Glutamatergic neuron (in vitro differentiated cells): ENCODE results near the gene CARF. TPM values are rescaled to one million over a fixed set of nuclear protein-coding genes. Genes with fewer than 3 reads are reported as not detected.

ENCODE experiments used
- DNase-seq: peaks from one replicate; pipeline ENCODE4 v3.0.0; 2022
- H3K27ac Mint-ChIP-seq: one replicate; pipeline ENCODE4 v1.8.0; 2020; ENCODE audit warnings: mild to moderate bottlenecking, mixed read lengths, inconsistent platforms; ENCODE audit not compliant: unreplicated experiment
- H3K27me3 Mint-ChIP-seq: one replicate; pipeline ENCODE4 v1.8.0; 2020; ENCODE audit warnings: mild to moderate bottlenecking, moderate library complexity, mixed read lengths, inconsistent platforms; ENCODE audit not compliant: unreplicated experiment
- H3K36me3 Mint-ChIP-seq: one replicate; pipeline ENCODE4 v1.8.0; 2020; ENCODE audit warnings: mild to moderate bottlenecking, mixed read lengths, inconsistent platforms; ENCODE audit not compliant: unreplicated experiment
- H3K4me1 Mint-ChIP-seq: one replicate; pipeline ENCODE4 v1.8.0; 2020; ENCODE audit warnings: mild to moderate bottlenecking, low read depth, mixed read lengths, inconsistent platforms; ENCODE audit not compliant: unreplicated experiment
- H3K4me3 Mint-ChIP-seq: one replicate; pipeline ENCODE4 v1.8.0; 2020; ENCODE audit warnings: mild to moderate bottlenecking, mixed read lengths, inconsistent platforms; ENCODE audit not compliant: unreplicated experiment
- H3K9me3 Mint-ChIP-seq: one replicate; pipeline ENCODE4 v1.8.0; 2020; ENCODE audit warnings: mild to moderate bottlenecking, moderate library complexity, mixed read lengths, inconsistent platforms; ENCODE audit not compliant: unreplicated experiment
- CTCF ChIP-seq: fragments of 200-600 bp; sonication (generic); IDR thresholded peaks from one replicate; pipeline ENCODE4 v1.5.0; 2021; ENCODE audit not compliant: partially characterized antibody, unreplicated experiment
- total RNA-seq: library from RNA; stranded (reverse); fragmentation: NEBNext Ultra II Directional; extraction: Animal tissue kit (Norgen Biotek cat#: 25700); gene quantifications from one replicate; pipeline ENCODE4 v1.2.1, GENCODE V29; 2021; ENCODE audit not compliant: unreplicated experiment

Gene CARF
- total RNA-seq, 1 donor from 2014 or later, result 9.1 TPM

GRCh38 chr2:203033395-203033794 lies 121.3 kb downstream of the CARF start:
- no peak for TF ChIP-seq CTCF
- Mint-ChIP-seq H3K27ac (no peak overlapping the region), H3K4me3 (no peak overlapping the region), H3K27me3 (no peaks in the 10 kb centered on the region), H3K36me3 (no peaks in the 10 kb centered on the region), H3K9me3 (no peaks in the 10 kb centered on the region), H3K4me1 (no peaks in the 10 kb centered on the region)
- DNase-seq, result no peak

GRCh38 chr2:203035879-203036470 lies 123.9 kb downstream of the CARF start:
- no peaks in the 10 kb centered on the region for H3K4me1 Mint-ChIP-seq
- no peak for DNase-seq
- TF ChIP-seq CTCF, result no peak
- H3K36me3 Mint-ChIP-seq, result no peaks in the 10 kb centered on the region
- no peak overlapping the region for H3K4me3 Mint-ChIP-seq
- H3K27me3 Mint-ChIP-seq, result no peaks in the 10 kb centered on the region
- no peak overlapping the region for H3K27ac Mint-ChIP-seq
- no peaks in the 10 kb centered on the region for H3K9me3 Mint-ChIP-seq

Other genes starting within 250 kb of the CARF start
- gene ICA1L, start 40.5 kb upstream of the CARF start, total RNA-seq, result 12.0 TPM
- gene WDR12, start 602 bp upstream of the CARF start, total RNA-seq, result 53.5 TPM
- 19.0 TPM for gene NBEAL1, start 102.6 kb downstream of the CARF start, total RNA-seq